ENCODE results near the gene ROR2. TPM values are rescaled to one million over a fixed set of nuclear protein-coding genes. Genes with fewer than 3 reads are reported as not detected.

ROR2 gene
- total RNA-seq, 2 donors from 2014 or later, result 0.21 to 0.68 TPM

DNA sequence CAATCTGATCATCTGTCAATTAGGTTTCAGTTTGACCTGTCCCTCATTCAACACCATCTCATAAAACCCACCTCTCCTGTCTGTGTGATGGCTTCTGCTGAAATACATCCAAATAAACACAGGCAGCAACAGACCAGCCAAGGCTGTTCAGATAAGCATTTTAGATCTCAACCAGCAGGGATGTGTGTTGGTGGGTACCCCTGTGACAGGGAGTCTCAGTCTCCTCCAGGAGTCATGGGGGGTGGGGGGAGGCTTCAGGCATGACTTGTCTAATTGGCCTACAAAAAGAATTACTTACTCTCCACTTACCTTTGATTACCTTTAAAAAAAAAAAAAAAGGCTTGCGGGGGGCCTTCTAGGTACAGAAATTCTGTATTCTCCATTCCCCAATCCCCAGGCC lies 65.9 kb downstream of the ROR2 start:
- H3K27ac ChIP-seq, result no peak overlapping the region
- no peaks in the 10 kb centered on the region for H3K9me3 ChIP-seq
- H3K27me3 ChIP-seq (replicated peaks; ENCODE audit: insufficient read depth), result no peaks in the 10 kb centered on the region
- no peaks in the 10 kb centered on the region for H3K4me1 ChIP-seq (ENCODE audit: control insufficient read depth in 1 of 2, low read depth in 2 of 2)
- TF ChIP-seq, protein P1, sequence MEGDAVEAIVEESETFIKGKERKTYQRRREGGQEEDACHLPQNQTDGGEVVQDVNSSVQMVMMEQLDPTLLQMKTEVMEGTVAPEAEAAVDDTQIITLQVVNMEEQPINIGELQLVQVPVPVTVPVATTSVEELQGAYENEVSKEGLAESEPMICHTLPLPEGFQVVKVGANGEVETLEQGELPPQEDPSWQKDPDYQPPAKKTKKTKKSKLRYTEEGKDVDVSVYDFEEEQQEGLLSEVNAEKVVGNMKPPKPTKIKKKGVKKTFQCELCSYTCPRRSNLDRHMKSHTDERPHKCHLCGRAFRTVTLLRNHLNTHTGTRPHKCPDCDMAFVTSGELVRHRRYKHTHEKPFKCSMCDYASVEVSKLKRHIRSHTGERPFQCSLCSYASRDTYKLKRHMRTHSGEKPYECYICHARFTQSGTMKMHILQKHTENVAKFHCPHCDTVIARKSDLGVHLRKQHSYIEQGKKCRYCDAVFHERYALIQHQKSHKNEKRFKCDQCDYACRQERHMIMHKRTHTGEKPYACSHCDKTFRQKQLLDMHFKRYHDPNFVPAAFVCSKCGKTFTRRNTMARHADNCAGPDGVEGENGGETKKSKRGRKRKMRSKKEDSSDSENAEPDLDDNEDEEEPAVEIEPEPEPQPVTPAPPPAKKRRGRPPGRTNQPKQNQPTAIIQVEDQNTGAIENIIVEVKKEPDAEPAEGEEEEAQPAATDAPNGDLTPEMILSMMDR (IDR thresholded peaks at IDR 0.05), result no peak
- ATAC-seq (ENCODE audit: insufficient number of reproducible peaks, low FRiP score, low read depth), result no peak
- H3K36me3 ChIP-seq, result no peaks in the 10 kb centered on the region
- H3K4me3 ChIP-seq, result no peak overlapping the region
- DNase-seq (ENCODE audit: low spot score), result no peak

DNA sequence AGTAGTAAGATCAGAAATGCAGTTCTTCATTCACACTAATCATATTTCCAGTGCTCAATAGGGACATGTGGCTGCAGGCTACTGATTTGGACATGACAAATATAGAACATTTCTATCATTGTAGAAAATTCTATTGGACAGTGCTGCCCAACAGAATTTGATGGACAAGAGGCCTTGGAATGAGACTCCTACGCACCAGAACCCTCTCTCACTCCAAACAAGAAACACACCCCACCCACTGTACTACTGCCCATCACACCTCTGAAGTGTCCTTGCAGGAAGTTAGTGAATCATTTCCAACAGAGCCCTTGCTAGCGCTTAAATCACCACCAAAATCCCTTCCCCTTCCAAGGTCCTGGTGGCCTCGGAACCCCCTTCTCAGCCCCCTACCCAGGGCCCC lies 66.5 kb downstream of the ROR2 start:
- ATAC-seq (ENCODE audit: insufficient number of reproducible peaks, low FRiP score, low read depth) (no peak), DNase-seq (ENCODE audit: low spot score) (no peak)
- no peaks in the 10 kb centered on the region for H3K9me3 ChIP-seq
- H3K27me3 ChIP-seq (replicated peaks; ENCODE audit: insufficient read depth), result no peaks in the 10 kb centered on the region
- no peak overlapping the region for H3K27ac ChIP-seq
- no peaks in the 10 kb centered on the region for H3K36me3 ChIP-seq
- no peak overlapping the region for H3K4me3 ChIP-seq
- no peaks in the 10 kb centered on the region for H3K4me1 ChIP-seq (ENCODE audit: control insufficient read depth in 1 of 2, low read depth in 2 of 2)
- TF ChIP-seq, protein P1 (IDR thresholded peaks at IDR 0.05), result no peak

DNA sequence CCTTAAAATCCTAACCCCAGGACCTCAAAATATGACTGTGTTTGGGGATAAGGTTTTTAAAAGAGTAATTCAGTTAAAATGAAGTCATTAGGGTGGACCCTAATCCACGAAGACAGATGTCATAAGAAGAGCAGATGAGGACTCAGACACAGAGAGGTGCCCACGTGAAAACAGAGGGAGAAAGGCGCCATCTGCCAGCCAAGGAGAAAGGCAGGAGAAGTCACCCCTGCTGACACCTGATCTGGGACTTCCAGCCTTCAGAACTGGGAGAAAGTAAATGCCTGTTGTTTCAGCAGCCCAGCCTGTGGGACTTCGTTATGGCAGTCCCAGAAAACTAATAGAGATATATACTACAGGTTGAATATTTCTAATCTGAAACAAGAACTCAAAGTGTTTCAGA lies 67.4 kb downstream of the ROR2 start:
- Histone ChIP-seq H3K36me3 (no peaks in the 10 kb centered on the region), H3K27ac (no peak overlapping the region), H3K9me3 (no peaks in the 10 kb centered on the region), H3K4me3 (no peak overlapping the region), H3K4me1 (ENCODE audit: control insufficient read depth in 1 of 2, low read depth in 2 of 2) (no peaks in the 10 kb centered on the region), H3K27me3 (replicated peaks; ENCODE audit: insufficient read depth) (no peaks in the 10 kb centered on the region)
- DNase-seq (ENCODE audit: low spot score), result no peak
- TF ChIP-seq, protein P1 (IDR thresholded peaks at IDR 0.05), result no peak
- ATAC-seq (ENCODE audit: insufficient number of reproducible peaks, low FRiP score, low read depth), result no peak

DNA sequence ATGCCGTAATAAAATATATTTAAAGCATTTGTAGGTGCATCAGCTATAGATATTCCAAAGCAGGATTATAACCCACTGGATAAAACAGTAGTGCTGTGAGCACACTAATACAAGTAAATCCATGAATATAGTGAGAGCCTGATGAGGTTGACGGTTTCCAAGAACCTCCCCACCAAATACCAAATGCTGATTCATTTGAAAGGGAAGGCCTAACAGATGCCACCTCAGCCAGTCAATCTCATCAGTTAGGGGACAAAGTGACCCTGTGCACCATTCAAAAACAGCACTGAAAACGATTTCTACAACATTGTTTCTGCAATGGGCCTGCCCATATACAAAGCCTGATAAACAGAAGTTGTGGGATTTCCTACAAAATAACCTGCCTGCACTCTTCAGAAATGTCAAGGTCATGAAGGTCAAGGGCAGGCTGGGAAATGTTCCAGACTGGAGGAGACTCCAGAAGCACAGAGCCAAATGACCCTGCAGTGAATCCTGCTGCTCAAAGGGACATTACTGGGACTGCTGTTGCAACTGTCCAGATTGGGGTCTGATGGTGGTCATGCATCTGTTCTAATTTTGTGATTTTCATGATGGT lies 69.6 kb downstream of the ROR2 start:
- Histone ChIP-seq H3K4me3 (no peak overlapping the region), H3K36me3 (no peaks in the 10 kb centered on the region), H3K27ac (no peak overlapping the region), H3K27me3 (replicated peaks; ENCODE audit: insufficient read depth) (no peaks in the 10 kb centered on the region), H3K9me3 (no peaks in the 10 kb centered on the region), H3K4me1 (ENCODE audit: control insufficient read depth in 1 of 2, low read depth in 2 of 2) (no peaks in the 10 kb centered on the region)
- DNase-seq (ENCODE audit: low spot score), result no peak
- TF ChIP-seq, protein P1 (IDR thresholded peaks at IDR 0.05), result no peak
- no peak for ATAC-seq (ENCODE audit: insufficient number of reproducible peaks, low FRiP score, low read depth)

DNA sequence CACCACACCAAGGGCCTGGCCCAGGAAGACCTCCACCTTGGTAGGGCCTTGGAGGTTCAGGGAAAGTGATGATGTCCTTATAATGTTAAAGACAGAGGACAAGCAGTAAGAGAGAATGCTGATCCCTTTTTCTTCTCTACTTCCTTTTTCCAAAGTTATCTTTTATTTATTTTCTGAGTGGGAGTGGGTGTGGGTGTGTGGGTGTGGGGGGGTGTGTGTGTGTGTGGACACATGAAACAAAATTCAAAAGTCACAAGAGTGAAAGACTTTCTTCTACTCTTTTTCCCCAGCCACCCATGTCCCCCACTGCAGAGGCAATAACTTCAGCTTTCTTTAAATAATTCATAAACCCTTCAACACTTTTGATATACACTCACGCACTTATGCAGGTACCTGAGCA lies 70.8 kb downstream of the ROR2 start:
- DNase-seq (ENCODE audit: low spot score) (no peak), ATAC-seq (ENCODE audit: insufficient number of reproducible peaks, low FRiP score, low read depth) (no peak)
- H3K27me3 ChIP-seq (replicated peaks; ENCODE audit: insufficient read depth), result no peaks in the 10 kb centered on the region
- no peak overlapping the region for H3K27ac ChIP-seq
- H3K4me3 ChIP-seq, result no peak overlapping the region
- no peaks in the 10 kb centered on the region for H3K4me1 ChIP-seq (ENCODE audit: control insufficient read depth in 1 of 2, low read depth in 2 of 2)
- no peaks in the 10 kb centered on the region for H3K9me3 ChIP-seq
- TF ChIP-seq, protein P1 (IDR thresholded peaks at IDR 0.05), result no peak
- H3K36me3 ChIP-seq, result no peaks in the 10 kb centered on the region

Measured in thoracic aorta (tissue), 2 donors.